Activated gamma-delta T cell (primary cell): ENCODE data around the gene JAKMIP1.
"Not testable (repeated sequence)": the region's sequence is repeated elsewhere in the genome, so short reads cannot be mapped to it uniquely, and the experiment has no call there.

Source experiments
- DNase-seq: peaks from one replicate; lab custom pipeline; 2025; lab: John Stamatoyannopoulos, UW

JAKMIP1 gene

DNA sequence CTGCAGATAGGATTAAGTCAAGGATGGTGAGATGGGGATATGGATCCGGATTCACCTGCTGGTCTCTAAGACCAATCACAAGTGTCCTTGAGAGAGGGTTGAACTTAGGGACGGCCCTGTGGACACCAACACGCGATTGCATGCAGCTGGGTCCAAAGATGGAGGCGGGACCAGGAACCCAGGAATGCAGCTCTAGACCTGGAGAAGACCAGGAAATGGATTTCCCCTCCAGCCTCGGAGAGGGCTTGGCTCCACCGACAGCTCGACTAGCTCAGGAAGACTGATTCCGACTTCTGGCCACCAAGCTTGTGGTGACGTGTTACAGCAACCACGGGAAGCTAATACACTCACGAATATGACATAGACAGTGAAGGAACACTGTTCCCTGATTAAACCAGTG lies 186.8 kb downstream of the JAKMIP1 start:
- no peak for DNase-seq

DNA sequence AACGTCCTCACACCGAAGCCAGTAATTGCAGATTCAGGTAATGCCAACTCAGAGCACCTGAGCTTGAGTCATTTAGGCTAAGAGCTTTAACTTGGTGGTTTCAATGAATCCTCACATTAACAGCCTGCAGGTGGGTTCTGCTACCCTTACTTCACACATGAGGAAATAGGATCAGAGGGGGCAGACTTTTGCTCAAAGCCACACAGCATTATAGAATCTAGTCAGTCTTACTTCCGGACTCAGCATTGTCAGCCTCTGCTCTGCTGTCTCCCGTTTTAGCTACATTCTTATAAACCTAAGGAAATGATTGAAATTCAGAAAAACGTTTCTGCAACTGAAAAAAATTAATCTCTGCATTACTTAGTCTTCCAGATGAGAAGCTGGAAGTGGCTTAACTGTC lies 188.1 kb downstream of the JAKMIP1 start:
- no peak for DNase-seq

DNA sequence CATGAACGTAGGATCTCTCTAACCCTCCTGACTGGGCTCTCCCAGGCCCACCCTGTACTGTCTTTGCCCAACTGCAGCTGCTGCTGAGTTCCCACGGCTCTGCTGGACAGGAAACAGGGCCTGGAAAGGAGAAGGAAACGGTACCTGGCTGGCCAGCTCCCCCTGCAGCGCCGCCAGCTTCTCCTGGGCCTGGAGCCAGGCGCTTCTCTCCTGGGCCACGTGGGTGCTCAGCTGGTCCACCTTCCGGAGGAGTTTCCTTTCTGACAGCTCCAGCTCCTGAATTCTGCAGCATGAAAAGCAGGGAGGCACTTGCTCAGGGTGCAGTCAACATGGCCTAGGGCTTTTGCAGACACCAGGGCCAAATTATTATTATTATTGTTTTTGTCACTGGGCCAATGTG lies 188.7 kb downstream of the JAKMIP1 start:
- DNase-seq, result no peak

DNA sequence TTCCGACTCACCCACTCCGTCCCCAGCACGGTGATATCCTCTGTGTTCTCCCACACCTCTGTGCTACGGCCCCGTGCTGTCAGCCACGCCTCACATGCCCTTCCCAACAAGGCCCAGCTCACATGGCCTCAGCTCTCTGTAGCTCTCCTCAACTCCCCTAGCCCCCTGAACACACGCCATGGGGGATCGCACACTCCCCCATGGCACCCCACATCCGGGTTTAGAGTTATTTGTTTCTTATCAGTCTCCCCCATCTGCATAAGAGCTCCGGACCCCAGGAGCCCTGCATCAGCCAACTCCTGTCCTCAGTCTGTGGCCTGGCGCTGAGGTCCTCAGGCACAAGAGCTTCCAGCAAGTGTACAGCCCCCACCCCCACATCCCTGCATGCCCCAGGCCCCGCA lies 189.1 kb downstream of the JAKMIP1 start:
- DNase-seq, result no peak

DNA sequence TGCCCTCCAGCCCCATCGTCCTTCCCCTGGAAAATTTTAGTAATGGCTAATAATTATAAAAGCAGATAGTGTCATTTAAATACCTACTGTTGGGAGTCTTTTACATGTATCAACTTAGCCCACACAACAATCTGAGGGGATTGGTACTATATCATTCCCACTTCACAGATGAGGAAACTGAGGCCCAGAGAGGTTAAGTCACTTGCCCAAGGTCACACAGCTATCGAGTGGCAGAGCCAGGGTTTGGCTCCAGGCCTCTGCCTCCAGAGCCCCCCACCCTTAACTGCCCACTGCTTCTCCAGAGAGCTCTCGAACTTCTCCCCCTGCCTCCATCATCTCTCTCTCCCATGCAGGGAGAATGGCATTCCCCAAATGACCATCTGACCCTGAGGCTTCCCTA lies 189.6 kb downstream of the JAKMIP1 start:
- no peak for DNase-seq

DNA sequence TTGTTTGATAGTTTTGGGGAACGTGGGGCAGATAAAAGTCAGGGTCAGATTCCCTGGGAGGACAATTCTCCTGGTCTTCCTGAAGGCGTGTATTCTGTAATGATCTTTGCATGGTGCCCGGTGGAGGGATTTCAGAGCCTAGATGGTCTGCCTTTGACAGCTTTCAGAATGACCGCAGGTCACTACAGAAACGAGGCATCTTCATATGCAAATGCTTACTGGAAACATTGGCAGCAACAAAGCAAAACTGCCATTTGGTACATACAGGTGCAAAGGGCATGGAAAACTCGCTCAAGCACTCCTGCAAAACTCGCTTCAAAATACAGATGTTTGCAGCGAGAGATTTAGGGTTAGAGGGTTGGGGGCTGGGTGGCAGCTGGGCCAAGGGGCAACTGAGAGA lies 190.9 kb downstream of the JAKMIP1 start:
- DNase-seq, result no peak

DNA sequence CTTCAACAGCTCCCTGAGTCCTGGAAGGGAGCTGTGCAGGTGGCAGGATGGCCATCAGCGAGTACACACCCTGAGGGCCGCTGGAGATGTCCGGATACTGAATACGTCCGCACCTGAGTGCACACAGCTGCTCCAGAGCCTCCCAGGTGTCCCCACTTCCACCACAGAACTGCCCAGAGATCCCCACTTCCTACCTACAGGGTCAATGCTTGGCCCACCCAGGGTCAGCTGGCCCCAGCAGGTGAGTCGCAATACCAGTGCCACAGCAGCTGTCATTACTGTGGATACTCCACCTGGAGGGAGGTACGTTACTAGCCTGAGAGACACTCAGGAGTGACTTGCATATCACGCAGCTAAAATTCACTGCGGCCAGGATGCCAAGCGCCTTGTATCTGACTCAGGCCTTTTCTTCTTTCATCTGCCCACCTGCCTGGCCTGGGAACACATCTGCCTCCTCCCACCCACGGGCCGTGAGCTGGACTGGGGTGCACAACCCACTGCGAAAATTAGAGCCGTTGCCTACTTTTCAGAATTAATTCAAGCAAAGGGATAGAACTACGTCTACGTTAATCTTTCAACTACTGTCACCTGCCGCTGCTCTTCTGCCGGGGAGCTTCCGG lies 191.5 kb downstream of the JAKMIP1 start:
- DNase-seq, result no peak

DNA sequence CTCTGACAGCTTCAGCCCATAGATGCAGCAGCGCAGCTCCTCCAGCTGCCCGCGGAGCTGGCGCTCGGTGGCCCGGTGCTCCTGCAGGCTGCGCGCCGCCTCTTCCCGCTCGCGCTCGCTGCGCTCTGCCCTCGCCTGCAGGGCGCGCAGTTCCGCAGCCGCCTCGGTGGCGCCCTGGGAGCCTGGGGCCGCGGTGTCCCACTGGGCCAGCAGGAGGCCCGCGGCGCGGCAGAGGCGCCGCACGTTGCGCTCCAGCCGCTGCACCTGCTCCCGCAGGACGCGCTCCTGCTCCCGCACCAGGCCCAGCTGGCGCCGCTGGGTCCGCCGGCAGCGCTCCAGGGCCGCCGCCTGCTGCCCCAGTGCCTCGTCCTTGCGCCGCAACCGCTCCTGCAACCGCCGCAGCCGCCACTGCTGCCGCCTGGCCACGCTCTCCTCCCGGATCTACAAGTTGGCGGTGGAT lies 192.2 kb downstream of the JAKMIP1 start:
- DNase-seq, result no peak

DNA sequence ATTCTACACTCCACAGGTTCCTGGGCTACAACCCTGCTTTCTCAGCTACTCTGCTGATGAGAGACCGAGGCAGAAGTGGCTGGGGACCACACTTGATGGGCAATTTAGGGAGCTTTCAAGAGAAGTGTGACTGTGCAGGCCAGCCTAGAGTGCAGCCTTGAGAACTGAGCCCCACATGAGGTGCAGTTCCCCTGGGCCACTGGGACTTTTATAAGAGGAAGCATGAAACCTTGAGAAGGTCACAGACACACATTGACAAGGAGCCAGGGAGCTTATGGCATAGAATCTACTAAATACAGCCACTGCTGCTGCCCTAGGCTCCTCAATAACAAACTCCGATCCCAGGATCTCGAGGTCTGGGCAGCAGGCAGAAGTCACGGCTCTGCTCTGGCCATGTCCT lies 195.2 kb downstream of the JAKMIP1 start:
- DNase-seq, result no peak

DNA sequence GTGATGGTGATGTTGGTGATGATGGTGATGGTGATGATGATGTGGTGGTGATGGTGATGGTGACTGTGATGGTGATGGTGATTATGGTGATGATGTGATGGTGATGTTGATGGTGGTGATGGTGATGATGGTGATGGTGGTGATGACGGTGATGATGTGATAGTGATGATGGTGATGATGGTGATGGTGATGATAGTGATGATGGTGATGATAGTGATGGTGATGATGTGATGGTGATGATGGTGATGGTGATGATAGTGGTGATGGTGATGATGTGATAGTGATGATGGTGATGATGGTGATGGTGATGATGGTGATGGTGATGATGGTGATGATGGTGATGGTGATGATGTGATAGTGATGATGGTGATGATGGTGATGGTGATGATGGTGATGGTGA lies 196.9 kb downstream of the JAKMIP1 start:
- DNase-seq, result not testable (repeated sequence)

DNA sequence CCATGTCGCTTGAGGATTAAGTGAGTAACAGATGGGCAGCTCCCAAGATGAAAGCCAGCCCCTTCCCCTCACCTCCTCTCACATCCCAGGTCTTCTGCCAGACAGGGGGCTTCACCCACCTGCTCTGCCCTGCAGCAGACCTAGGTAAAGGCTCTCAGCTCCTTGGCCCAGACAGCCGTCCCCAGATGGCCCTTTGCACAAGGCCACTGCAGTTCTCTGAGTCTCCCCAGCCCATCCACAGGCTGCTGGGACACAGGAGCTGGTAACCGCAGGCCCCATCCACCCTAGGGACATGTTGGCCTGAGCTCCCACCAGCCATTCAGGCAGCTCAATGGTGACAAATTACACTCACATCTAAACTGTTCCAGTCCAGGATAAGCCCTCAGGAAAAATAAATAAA lies 197.4 kb downstream of the JAKMIP1 start:
- DNase-seq, result no peak

DNA sequence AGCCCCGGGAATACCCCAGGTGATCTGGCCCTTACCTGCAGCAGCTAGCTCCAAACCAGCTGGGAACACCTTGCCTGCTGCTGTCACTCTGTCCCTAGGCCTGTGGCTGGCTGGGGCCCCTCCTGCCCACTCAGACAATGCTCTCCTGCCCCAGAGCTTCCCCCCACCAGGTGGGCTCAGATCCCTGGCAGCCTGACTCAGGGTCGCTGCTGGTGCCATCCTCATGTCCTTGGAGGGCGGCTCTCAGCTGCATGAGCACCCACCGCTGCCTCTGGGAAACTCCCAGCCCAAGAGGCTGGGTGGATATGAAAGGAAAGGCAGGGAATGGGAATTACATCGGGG lies 197.9 kb downstream of the JAKMIP1 start:
- no peak for DNase-seq

DNA sequence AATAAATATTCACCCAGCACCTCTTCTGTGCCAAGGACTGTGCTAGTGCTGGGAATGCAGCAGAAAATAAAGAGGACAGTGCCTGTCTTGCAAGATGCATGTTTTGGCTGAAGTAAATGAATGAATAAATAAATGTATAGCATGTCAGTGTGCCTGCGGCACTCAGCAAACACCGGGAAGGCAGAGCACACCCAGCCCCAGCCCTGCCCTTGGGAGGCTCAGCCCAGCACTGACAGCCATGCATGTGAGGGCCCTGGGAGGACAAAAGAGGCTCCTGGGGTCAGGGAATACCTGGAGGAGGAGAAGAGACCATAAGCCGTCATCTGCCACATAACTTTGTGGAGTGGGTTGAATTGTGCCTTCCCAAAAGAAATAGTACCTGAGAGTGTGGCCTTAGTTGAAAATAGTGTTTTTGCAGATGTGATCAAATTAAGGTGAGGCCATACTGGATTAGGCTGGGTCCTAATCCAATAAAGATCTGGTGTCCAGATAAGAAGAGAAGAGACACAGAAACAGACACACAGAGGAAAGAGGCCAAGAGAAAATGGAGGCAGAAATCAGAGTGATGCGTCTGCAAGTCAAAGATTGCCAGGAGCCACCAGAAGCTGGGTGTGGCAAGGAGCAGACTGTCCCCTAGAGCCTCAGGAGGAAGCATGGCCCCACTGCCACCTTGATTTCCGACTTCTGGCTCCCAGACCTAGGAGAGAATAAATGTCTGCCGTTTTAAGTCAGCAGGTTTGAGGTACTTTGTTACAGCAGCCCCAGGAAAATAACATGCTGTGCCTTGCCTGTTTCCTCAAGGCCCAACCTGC lies 198.5 kb downstream of the JAKMIP1 start:
- DNase-seq, result no peak

DNA sequence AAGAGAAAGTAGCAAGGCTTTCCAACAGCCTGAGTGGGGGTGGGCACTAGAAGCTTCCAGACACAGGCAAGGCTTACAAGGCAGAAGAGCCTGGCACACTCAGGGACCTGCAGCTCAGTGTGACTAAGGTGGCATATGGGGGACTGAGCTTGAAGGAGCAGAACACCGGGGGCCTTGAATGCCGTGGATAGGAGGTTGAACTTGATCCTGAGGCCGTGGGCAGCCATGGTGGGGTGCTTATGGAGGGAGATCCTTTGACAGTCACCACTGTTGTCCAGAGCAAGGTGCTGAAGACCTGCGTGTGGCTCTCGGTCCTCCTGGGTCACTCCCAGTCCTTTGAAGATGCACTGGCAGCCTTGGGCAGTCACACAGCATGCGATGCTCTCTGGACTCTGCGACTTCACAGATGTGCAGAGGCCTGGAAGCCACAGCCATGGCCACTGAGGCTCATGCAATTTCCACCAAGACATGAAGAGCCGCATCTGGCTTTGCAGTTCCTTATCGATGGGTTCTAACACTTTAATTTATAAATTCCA lies 200.5 kb downstream of the JAKMIP1 start:
- DNase-seq, result no peak

DNA sequence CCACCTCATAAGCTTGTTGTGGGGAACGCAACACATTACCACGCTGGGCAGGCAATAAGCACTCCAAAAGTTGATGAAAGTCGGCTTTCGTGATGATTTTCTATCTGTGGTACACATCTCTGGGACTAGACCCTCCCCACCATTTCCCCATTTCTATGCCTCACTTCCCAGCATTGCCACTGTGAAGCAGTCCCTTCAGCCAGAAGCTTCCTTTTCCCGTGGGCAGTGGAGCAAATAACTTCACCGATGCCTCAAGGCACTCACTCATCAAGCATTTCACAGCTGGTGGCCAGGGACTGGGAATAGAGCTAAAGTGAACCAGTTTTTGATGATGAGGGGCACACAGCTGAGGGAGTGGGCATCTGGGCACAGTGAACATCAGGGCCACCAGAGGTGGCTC lies 201.0 kb downstream of the JAKMIP1 start:
- DNase-seq, result no peak

DNA sequence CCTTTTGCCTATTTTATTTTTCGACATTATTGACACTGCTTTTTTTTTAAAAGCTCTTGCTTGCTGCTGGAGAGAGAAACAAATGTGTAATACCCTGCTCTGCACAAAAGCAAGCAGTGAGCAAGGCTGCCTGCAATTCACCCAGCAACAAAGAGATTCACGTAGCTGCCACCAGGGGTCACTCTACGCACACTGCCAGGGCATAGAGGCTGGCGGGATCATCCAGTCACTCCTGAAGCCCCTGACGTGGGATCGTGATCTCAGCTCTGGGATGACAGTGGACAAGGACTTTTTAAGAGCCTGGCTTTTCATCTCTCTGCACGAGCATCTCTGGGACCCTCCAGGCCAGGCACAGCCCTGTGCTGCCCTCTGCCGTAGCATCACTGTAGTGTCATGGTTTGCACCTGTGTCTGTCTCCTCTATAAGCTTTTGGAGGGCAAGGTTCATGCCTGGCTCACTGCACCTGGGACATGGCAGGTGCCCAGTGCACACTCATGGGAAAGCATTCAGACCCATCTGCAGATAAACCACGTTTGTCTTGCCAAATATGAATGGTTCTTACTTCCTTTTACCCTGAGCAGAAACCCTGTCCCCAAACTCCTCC lies 201.9 kb downstream of the JAKMIP1 start:
- DNase-seq, result no peak

DNA sequence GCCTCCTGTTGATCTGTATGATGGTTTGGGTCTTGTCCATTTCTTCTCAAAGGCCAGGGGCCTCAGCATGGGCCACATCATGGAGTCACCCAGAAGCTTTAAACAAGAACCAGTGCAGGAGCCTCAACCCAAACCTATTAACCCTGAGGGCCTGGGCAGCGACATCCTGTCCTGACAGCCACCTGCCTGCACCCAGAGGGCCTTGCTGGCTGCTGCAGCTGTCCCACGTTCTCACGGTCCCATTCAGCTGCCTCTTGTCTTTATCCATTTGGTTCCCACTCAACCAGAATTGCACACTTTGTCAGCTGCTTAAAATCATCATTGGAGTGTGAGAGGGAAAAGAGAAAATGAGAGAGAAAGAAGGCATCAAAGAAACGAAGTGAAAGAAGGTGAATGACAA lies 203.7 kb downstream of the JAKMIP1 start:
- DNase-seq, result no peak

DNA sequence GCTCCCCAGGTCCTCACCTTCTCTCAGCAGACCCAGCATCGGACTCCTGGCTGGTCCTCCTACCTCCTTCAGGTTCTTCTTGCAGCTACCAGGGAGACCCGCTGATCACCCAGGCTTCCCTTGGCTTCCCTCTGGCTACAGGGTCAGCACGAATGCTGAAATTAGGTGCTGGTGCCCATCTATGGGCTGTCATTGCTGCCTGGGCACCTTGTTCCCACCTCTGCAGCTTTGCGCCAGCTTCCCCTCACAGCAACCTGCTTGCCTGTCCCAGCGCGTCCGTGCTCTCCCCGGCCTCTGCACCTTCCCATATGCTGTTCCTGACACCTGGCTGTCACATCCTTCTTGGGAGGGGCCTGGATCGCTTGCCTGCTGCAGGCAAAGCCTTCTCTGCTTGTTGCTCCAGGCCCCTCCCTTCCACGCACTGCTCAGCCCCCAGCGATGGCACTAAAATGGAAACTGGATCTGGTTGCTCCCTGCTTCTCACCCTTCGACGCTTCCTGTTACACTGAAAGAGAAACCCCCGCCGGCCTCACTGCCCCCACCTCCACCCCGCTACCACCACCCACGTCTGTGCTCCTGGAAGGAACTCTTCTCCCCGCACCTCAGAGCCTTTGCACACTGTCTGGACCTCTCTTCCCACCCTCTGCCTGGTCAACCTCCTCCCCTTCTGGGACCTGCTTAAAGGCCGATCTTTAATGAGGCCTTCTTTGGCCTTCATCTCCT lies 204.3 kb downstream of the JAKMIP1 start:
- DNase-seq, result no peak

DNA sequence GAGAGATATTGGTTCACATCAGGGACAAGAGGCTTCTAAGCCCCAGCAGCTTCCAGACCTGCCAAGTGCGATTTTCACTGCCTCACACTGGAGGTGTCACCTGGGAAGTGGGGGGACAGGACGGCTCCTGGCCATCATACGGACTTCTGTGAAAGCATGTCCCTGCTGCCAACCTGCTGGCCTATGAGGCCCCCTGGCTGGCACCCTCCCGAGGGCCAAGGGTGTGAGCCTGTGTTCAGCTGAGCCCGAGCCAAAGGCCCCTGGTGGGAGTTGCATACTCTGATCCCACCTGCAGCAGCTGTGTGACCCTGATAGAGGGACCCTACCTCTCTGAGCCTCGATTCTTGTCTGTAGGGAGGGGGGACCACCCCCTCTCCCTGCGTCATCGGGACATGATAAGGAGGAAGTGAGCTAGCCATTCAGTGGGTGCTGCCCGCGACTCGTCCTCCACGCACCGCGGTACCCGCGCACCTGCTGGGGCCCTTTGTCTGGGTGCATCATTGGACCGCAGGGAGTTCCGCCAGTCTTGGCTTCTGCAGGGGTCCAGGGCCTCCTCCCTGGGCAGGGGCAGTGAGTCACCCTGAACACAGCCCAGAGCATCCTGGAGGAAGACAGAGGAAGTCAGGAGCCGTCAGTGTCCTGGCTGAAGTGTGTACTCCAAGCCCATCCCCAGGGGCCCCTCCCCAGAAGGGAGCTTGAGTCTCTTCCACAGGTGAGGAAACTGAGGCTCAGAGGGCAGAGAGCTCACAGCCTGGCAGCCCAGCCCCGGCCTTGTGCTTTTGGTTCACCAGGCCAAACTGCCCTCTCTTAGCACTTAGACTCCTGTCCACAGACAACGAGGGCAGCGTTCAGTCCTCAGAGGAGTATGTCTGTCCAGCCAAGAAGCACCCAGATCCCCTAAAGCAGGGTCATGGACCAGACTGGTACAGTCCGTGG lies 206.2 kb downstream of the JAKMIP1 start:
- DNase-seq, result no peak

DNA sequence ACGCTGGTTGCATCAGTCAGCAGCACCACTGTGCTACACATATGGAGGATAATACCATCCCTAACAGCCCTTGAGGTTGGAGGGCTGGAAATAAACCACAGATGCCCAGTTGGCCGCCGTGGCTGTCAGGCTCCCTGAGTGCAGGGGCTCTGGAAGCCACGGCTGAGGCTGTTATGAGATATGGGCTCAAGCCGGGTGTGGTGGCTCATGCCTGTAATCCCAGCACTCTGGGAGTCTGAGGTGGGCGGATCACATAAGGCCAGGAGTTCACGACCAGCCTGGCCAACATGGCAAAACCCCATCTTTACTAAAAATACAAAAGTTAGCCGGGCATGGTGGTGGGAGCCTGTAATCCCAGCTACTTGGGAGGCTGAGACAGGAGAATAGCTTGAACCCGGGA lies 207.0 kb downstream of the JAKMIP1 start:
- DNase-seq, result not testable (repeated sequence)

DNA sequence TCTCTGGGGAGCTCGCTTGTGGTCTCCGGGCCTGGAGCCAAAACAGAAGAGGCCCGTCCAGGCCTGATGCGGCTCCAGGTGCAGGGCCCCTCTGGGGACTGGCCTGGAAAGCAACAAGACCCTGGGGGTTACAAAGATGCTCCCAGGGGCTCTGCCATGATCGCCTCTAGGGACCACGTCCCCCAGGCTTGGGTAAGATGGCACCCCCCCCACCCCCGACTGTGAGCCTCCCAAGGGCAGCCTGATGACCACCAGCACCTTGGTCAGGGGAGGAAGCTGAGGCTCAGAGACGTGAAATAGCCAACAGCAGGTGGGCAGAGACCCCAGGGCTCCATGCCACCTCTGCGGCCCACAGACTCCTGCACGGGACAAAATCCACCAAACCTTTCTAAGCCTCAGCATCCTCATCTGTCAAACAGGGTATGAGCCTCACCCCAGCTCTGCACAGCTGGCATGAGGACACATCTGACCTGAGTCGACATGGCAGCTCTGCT lies 207.5 kb downstream of the JAKMIP1 start:
- no peak for DNase-seq
